ENCODE measurements around the gene LANCL2.

LANCL2 gene

GRCh38 chr7:55420530-55420929 lies 55.4 kb downstream of the LANCL2 start:
- Histone ChIP-seq H3K4me1 (ENCODE audit: low read length) (no peaks in the 10 kb centered on the region), H3K4me2 (ENCODE audit: low read length) (no peak overlapping the region), H3K9me3 (ENCODE audit: insufficient read depth, low read length) (no peaks in the 10 kb centered on the region), H3K79me2 (ENCODE audit: low read length) (no peaks in the 10 kb centered on the region), H2AFZ (ENCODE audit: low read depth, low read length) (no peak overlapping the region), H3K27me3 (ENCODE audit: low read depth, low read length) (no peaks in the 10 kb centered on the region), H3K9ac (ENCODE audit: low read length) (no peak overlapping the region), H3K27ac (ENCODE audit: low read length) (no peak overlapping the region), H4K20me1 (ENCODE audit: insufficient read depth, low read length) (no peaks in the 10 kb centered on the region), H3K36me3 (replicated peaks; ENCODE audit: low read depth, low read length) (no peaks in the 10 kb centered on the region), H3K4me3 (ENCODE audit: low read length) (no peak overlapping the region)
- no peak for TF ChIP-seq EZH2phosphoT487 (IDR thresholded peaks at IDR 0.05; ENCODE audit: low read depth)
- TF ChIP-seq CTCF (IDR thresholded peaks at IDR 0.05; ENCODE audit: low read depth, low read length) = no peak

- peaks cover 4% of the 10 kb centered on the region for H3K36me3 ChIP-seq (replicated peaks; ENCODE audit: low read depth, low read length)
- no peaks in the 10 kb centered on the region for H3K79me2 ChIP-seq (ENCODE audit: low read length)
- peaks cover 7% of the 10 kb centered on the region for H3K4me1 ChIP-seq (ENCODE audit: low read length)
- no peak overlapping the region for H3K4me3 ChIP-seq (ENCODE audit: low read length)
- no peak overlapping the region for H2AFZ ChIP-seq (ENCODE audit: low read depth, low read length)
- no peaks in the 10 kb centered on the region for H3K9me3 ChIP-seq (ENCODE audit: insufficient read depth, low read length)
- no peak overlapping the region for H3K27ac ChIP-seq (ENCODE audit: low read length)
- H3K27me3 ChIP-seq (ENCODE audit: low read depth, low read length) = no peaks in the 10 kb centered on the region
- no peak overlapping the region for H3K4me2 ChIP-seq (ENCODE audit: low read length)
- no peaks in the 10 kb centered on the region for H4K20me1 ChIP-seq (ENCODE audit: insufficient read depth, low read length)
- H3K9ac ChIP-seq (ENCODE audit: low read length) = no peak overlapping the region
- no peak for TF ChIP-seq EZH2phosphoT487 (IDR thresholded peaks at IDR 0.05; ENCODE audit: low read depth)
- no peak for TF ChIP-seq CTCF (IDR thresholded peaks at IDR 0.05; ENCODE audit: low read depth, low read length)
These were observed 58.2 kb downstream of the LANCL2 start for GRCh38 chr7:55423277-55423711.

- Histone ChIP-seq H3K27ac (ENCODE audit: low read length) (no peak overlapping the region), H3K36me3 (replicated peaks; ENCODE audit: low read depth, low read length) (peaks cover 4% of the 10 kb centered on the region), H4K20me1 (ENCODE audit: insufficient read depth, low read length) (no peaks in the 10 kb centered on the region), H3K79me2 (ENCODE audit: low read length) (no peaks in the 10 kb centered on the region), H3K9ac (ENCODE audit: low read length) (no peak overlapping the region), H3K4me1 (ENCODE audit: low read length) (peaks cover 7% of the 10 kb centered on the region), H3K4me3 (ENCODE audit: low read length) (no peak overlapping the region), H3K9me3 (ENCODE audit: insufficient read depth, low read length) (no peaks in the 10 kb centered on the region), H2AFZ (ENCODE audit: low read depth, low read length) (no peak overlapping the region), H3K27me3 (ENCODE audit: low read depth, low read length) (no peaks in the 10 kb centered on the region), H3K4me2 (ENCODE audit: low read length) (no peak overlapping the region)
- TF ChIP-seq CTCF (IDR thresholded peaks at IDR 0.05; ENCODE audit: low read depth, low read length) (no peak), EZH2phosphoT487 (IDR thresholded peaks at IDR 0.05; ENCODE audit: low read depth) (no peak)
These were observed 58.8 kb downstream of the LANCL2 start for GRCh38 chr7:55423891-55424290.

GRCh38 chr7:55425141-55425752 lies 60.1 kb downstream of the LANCL2 start:
- Histone ChIP-seq H2AFZ (ENCODE audit: low read depth, low read length) (no peak overlapping the region), H3K9me3 (ENCODE audit: insufficient read depth, low read length) (no peaks in the 10 kb centered on the region), H3K36me3 (replicated peaks; ENCODE audit: low read depth, low read length) (peaks cover 4% of the 10 kb centered on the region), H4K20me1 (ENCODE audit: insufficient read depth, low read length) (no peaks in the 10 kb centered on the region), H3K4me2 (ENCODE audit: low read length) (no peak overlapping the region), H3K79me2 (ENCODE audit: low read length) (no peaks in the 10 kb centered on the region), H3K9ac (ENCODE audit: low read length) (no peak overlapping the region), H3K4me1 (ENCODE audit: low read length) (peaks cover 7% of the 10 kb centered on the region), H3K27me3 (ENCODE audit: low read depth, low read length) (no peaks in the 10 kb centered on the region), H3K4me3 (ENCODE audit: low read length) (no peak overlapping the region), H3K27ac (ENCODE audit: low read length) (no peak overlapping the region)
- TF ChIP-seq CTCF (IDR thresholded peaks at IDR 0.05; ENCODE audit: low read depth, low read length) (no peak), EZH2phosphoT487 (IDR thresholded peaks at IDR 0.05; ENCODE audit: low read depth) (no peak)

All from OCI-LY3 (cell line).